Superior temporal gyrus (tissue), 1 donor: ENCODE results near the gene SF3B2.
A peak's percentile ranks its signal among the peaks of the same experiment; 100 is the strongest.
"Not testable (repeated sequence)": the region's sequence is repeated elsewhere in the genome, so short reads cannot be mapped to it uniquely, and the experiment has no call there.

Experiments
- DNase-seq: peaks from one replicate; pipeline ENCODE4 v3.0.0-alpha.2; 2016; ENCODE audit errors: extremely low spot score

SF3B2 gene, protein sequence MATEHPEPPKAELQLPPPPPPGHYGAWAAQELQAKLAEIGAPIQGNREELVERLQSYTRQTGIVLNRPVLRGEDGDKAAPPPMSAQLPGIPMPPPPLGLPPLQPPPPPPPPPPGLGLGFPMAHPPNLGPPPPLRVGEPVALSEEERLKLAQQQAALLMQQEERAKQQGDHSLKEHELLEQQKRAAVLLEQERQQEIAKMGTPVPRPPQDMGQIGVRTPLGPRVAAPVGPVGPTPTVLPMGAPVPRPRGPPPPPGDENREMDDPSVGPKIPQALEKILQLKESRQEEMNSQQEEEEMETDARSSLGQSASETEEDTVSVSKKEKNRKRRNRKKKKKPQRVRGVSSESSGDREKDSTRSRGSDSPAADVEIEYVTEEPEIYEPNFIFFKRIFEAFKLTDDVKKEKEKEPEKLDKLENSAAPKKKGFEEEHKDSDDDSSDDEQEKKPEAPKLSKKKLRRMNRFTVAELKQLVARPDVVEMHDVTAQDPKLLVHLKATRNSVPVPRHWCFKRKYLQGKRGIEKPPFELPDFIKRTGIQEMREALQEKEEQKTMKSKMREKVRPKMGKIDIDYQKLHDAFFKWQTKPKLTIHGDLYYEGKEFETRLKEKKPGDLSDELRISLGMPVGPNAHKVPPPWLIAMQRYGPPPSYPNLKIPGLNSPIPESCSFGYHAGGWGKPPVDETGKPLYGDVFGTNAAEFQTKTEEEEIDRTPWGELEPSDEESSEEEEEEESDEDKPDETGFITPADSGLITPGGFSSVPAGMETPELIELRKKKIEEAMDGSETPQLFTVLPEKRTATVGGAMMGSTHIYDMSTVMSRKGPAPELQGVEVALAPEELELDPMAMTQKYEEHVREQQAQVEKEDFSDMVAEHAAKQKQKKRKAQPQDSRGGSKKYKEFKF

DNA sequence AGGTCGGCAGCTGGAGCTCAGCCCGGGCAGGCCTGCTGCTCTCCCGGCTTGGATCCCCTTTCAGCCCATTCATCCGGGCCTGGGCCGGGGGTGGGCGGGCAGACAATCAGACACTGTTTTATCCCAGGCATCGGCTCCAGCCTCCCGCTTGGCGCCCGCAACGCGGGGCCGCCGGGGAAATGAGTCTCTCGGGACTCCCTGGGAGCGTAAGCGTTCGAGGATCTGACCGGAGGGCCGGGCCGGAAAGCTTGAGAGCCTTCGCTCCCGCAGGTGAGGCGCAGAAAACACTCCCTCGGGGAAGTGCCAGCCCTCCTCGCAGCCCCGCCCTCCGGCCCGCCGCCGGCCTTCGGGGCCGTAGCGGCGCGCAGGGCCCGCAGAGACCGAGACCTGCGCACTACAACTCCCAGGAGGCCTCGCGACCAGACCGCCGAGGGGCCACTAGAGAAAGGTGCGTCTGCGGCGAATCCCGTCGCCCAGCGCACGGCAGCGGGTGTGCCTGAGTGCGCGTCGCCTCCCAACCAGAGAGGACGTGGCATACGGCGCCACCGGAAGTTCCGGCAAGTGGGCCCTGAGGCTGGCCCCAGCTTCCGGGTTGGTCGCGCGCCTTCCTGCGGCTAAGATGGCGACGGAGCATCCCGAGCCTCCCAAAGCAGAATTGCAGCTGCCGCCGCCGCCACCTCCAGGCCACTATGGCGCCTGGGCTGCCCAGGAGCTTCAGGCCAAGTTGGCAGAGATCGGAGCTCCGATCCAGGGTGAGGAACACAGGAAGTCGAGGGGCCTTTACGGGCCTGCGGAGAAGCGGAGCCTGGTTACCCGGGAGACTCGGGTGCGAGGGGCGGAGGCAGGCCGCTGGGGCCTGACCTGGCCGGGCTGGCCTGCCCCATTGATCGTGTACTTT, at the start of gene SF3B2:
Gene SF3B2 (plus strand): TSS at position 599 of the 898 bp plus-strand sequence. CDS start 21 bp downstream, at position 620.
- peak; percentile 98 for DNase-seq

DNA sequence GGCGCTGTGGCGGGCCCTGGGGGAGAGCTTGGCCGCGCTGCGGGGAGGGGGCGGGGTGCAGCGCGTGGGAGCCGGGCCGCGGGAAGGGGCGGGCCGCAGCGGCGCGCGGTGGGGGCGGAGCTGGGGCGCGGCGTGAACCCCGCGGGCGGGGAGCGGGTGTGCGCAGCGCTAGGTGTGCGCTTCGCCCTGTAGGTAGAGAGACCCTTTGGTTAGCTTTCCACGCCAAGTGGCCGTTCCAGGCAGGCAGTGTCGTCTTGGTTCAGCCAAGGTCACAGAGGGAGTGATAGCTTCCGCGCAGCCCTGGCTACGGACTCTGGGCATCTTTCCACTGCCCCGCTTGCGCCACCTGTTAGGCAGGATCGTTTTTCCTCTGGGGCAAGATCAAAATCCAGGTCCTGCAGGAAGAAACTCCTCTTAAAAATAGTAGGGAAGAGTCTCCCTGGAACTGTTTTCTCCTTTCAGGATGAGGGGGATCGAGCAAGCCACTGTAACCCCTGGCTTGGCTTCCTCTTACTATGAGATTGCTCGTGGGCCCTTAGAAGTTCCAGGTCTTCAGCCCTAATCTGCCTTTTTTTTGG, 49.4 kb upstream of the SF3B2 start:
- peak; percentile 55 for DNase-seq

DNA sequence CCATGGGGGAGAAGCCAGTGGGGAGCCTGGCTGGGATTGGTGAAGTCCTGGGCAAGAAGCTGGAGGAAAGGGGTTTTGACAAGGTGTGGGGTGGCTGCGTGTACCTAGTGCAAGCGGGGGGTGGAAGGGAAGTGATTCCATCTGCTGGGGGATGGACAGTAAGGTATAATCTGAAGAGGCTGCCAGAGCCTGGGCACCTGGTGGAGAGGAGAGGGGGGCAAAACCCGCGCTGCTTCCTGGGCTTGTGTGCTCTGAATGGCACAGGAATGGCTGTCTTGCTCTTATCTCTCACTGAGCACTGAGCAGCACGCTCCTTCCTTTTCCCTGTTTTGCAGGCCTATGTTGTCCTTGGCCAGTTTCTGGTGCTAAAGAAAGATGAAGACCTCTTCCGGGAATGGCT, 48.9 kb upstream of the SF3B2 start:
- no peak for DNase-seq

DNA sequence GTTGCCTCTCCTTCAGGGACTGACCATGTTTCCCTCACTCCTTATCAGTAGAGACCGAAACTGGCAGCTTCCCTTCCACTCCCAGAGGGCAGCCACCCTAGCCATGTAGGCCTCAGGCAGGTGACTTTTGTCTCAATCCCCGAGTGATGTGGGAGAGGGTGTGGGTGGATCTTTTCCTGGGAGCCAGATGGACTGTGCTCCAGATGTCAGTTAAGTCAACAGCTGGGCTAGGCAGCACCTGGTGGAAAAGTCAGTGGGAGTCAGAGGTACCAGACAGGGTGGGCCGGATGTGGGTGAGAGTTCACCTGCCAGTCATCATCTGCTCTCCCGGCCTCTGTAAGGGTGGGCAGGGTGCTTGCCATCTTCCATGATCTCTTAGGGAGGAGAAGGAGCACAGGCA, 48.0 kb upstream of the SF3B2 start:
- no peak for DNase-seq

DNA sequence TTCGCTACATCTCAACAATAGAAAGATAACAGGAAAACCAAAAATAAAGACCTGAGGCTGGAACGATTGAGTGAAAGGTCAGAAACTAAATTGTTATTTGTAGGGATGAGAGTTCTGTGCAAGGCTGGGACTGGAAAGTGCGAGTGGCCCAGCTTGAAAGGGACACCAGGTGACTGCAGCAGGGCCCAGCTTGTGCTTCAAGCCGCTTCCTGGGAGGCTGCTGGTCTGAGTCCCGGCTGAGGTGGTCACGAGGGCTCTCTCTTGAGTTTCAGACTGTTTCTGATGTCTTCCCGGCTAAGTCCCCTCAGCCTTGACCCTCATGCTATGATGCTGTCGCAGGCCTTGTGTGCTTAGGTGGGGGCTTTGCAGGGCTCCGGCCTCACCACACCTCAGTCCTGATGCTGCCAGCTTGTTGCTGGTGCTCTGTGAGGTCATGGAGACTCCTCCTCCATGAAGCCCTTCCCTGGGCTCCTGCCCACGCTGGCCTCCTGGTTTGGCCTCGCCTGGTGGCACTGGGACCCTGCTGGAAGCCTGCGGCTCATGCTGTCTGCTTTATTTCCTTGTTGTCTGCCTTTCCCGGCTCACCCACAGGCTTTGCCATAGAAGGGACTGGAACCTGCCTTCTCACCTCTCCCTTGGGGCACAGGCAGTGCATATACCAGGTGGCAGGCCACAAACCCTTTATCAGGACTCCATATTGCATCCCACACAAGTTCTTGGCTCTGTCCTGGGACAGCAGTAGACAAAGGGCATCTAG, 45.9 kb upstream of the SF3B2 start:
- DNase-seq: no peak

DNA sequence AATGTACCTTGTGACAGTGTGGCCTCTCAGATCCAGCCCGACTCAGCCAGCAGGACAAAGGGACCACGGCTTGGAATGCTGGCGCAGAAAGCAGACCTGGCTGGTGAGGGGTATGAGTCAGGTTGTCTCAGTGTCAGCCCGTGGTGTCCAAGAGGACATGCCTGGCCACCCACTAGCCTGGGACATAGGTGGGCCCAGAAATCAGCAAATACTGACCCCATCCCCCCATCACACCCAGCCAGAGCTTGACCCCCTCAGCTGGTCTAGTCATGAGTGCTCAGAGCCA, 45.3 kb upstream of the SF3B2 start:
- no peak for DNase-seq

DNA sequence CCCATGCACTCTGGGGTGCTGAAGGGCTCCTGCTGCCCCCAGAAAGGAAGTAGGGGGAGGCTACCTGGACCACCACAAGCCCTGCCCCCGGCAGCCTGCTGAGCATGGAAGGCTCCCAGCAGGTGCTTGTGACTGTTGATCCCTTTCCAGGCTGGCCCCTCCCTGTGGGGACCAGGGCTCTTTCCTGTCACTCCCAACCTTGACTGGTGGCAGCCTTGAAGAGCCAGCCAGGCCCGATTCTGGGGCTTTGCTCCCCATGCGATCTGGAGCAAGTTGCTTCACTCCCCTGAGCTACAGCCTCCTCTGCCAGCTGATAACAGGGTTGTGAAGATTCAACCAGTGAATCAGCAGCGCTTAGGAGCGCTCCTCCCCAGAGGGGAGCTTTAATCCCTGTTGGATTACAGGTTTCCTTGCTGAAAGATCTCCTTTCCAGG, 44.9 kb upstream of the SF3B2 start:
- no peak for DNase-seq

DNA sequence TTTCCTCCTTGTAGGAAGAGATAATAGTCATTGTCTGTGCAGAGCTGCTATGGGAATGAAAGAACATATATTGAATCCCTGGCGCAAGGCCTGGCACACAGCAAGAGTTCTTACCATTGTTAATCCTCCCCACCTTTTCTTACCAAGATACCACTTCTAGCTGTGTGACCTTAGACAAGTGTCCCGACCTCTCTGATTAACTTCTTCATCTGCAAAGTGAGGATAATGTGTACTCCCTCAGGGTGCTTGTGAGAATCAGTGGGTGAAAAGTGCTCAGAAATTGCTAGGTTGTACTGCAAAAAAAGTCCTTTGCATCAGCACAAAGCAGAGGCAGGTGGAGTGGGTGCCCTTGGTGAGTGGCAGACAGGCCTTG, 44.1 kb upstream of the SF3B2 start:
- no peak for DNase-seq

DNA sequence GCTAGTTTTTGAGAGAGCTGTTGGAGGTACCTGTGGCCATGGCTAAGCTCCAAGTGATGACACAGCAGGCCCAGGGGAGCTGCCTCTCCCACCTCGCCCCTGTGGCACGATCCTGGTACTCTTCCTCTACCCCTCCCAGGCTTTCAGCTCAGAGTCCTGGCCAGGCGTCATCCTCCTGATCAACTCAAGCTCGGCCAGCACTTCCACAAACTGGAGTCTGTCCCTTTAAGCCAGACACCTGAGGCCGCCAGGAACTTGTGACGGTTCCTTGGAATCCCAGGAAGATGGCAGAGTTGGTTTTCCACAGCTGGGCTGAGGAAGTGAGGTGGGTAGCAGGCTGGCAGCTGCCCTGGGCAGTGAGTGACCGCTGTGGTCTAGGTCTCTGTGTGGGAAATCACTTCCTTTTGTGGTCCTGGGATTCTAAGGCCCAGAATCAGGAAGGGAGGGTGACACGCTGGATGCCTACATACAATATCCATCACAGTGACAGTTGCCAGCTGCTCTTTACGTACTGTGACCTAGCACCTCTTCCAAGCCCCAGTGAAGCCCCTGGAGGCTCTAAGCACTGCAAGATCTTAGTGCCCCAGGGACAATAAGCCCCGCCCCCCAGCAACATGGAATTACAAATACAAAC, 43.6 kb upstream of the SF3B2 start:
- DNase-seq: no peak

DNA sequence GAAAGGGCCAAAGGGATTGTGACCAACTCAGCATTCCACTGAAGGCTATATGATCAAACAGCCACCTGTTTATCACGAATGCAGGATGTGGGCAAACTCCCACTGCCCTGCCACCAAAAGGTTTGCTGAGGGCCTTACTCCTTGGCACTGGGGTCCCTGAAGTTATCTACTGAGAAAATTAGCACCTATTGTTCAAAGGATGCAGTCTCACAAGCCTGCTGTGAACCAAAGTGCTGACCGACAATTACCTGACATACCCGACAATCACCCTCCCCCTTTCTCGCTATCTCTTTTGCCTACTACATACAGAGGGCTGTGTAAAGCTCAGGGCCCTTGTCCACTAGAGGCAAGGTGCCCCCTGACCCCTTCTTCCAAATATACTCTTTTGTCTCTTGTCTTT, 42.1 kb upstream of the SF3B2 start:
- DNase-seq: not testable (repeated sequence)

DNA sequence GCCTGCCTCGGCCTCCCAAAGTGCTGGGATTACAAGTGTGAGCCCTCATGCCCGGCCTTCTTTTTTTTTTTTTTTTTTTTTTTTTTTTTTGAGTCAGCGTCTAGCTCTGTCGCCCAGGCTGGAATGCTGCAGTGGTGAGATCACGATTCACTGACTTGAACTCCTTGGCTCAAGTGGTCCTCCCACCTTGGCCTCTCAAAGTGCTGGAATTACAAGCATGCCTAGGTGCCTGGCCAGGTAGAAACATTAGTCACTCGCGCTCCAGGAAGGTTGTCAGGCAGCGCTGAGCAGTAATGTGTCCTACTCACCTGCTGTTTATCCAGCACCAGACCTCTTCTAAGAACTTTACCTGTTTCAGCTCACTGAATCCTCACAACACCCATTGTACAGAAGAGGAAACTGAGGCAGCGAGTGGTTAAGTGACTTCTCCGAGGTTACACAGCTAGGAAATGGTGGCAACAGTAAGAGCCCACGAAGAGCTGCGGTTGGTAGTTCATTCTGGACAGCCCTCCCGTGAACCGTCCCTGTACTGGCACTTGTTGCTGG, 40.9 kb upstream of the SF3B2 start:
- no peak for DNase-seq

DNA sequence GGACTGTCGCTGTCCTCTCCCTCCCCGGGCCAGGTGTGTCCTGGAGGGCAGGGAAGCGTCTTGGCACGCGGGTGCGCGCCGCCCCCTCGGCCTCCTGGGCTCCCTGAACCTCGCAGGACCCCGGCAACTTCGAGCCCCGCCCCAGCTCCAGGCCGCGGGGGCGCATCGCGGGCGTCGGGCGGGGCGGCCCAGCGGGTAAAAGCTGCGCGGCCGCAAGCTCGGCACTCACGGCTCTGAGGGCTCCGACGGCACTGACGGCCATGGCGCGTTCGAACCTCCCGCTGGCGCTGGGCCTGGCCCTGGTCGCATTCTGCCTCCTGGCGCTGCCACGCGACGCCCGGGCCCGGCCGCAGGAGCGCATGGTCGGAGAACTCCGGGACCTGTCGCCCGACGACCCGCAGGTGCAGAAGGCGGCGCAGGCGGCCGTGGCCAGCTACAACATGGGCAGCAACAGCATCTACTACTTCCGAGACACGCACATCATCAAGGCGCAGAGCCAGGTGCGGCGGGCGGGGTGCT, 40.3 kb upstream of the SF3B2 start, which contains the start of gene CST6:
Gene CST6 (plus strand): TSS at position 224 of the 519 bp plus-strand sequence. CDS start 37 bp downstream, at position 261.
- DNase-seq: no peak

DNA sequence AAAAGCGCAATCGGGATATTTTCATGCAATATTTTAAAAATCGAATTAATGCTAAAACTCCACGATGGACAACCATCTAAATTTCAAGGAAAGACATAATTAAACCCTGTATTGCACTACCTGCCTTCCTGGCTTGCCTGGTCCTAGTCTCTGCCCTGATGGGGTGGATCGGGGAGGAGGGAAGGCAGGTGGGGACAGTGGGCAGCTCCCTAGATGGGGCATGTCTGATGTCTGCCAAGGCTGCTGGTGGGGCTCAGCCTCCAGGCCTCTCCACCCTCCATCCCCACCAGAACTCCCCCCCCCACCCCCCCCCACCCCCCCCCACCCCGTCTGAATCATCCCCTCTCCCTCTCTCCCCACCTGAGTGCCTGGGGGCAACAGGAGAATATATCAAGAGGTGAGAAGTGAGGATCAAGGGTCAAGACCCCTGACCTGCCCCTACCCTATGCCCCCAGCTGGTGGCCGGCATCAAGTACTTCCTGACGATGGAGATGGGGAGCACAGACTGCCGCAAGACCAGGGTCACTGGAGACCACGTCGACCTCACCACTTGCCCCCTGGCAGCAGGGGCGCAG, 39.7 kb upstream of the SF3B2 start:
- DNase-seq: no peak

DNA sequence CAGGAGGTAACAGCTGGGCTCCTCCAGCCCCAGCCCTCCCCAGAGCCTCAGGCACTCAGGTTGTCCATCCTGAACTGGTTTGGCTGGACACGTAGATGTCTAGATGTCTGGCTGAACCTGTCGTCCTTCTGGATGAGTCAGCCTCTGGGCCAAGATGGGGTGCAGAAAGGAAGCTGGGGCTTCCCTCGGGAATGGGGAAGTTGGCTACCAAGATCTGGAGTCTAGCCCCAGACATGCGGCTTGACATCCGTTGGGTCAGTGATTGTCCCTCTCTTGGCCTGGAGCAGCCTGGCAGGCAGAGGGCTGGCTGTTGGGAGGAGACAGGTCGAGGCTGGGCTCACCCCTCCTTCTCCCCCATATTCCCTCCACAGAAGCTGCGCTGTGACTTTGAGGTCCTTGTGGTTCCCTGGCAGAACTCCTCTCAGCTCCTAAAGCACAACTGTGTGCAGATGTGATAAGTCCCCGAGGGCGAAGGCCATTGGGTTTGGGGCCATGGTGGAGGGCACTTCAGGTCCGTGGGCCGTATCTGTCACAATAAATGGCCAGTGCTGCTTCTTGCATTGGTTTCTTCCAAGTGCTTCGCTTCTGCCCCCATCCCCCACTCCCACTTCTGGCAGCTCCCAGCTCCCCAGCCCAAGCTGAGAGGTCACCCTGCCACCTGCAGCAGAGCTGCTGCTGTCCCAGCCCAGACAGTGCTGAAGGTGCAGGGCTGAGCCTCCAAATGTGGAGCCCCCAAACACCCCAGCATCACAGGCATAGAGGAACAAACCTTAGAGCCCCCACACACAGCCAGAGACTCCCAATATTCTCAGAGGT, 39.0 kb upstream of the SF3B2 start:
- no peak for DNase-seq

DNA sequence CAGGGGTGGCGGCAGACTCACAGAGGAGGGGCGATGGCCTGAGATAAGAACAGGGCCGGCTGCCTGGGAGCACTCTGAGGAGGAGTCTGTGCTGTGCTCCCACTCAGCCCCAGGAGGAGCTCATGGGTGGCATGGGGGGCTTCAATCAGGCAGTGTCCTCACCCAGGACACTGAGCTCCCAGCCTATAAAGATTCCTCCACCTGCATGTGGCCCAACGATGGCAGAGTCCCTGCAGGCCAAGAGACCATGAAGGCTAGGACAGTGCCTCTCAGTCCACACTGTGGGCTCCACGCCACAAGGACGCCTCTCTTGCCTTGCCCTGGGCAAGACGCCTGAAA, 38.4 kb upstream of the SF3B2 start:
- no peak for DNase-seq

DNA sequence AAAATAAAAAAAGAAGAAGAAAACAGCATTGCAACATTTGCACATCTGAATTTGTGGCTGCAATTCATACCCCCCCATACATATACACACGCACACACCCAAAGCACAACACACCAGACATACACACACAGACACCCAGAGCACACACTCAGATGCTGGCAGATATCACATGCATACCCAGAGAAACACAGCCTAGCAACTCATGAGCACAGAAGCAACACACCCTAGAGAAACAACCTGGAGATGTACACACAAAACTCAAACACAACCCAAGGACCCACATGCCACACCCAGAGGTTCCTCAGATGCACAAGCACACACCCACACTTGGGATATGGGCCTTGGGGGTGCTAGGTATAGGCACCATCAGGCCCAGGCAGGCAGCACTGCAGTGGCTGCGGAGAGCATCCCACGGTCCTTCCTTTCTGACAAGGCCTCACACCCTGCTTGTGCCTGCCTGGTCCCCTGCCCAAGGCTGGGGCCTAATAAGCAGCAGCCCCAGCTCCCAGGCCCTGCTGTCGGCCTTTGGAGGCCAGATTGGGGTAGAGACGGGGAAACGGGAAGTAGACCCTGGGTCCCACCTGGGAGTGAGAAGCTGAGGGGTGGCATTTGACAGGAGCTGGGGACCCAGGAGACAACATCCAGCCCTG, 37.2 kb upstream of the SF3B2 start:
- DNase-seq: no peak

DNA sequence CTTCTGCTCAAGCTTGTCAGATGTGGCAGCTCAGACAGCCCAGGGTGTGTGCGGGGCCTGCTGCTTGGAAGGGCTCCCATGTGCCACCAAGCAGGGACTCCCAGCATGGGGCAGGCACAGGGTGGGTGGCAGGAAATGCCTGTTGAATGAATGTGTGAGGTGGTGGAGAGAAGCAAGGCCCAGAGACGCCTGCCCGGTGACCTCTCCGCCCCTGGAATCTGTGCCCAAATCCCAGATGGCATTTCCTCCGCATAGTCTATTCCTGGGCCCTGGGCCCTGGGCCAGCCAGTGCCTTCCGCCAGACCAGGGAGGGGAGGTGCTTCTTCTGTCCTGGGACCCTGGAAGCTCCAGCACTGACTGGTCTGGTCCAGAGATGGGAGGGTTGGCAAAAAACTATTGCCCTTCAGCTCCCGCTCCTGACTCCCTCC, 36.7 kb upstream of the SF3B2 start:
- no peak for DNase-seq
